Stimulated activated naive CD4-positive, alpha-beta T cell treated with Interleukin-2 at 50 U/mL for 16 hours (primary cell): ENCODE data around the gene NEK7.
"Not testable (repeated sequence)": the region's sequence is repeated elsewhere in the genome, so short reads cannot be mapped to it uniquely, and the experiment has no call there.

Source experiments
- DNase-seq: peaks from one replicate; lab custom pipeline; 2025; lab: John Stamatoyannopoulos, UW

Gene NEK7

GRCh38 chr1:198171667-198172540 lies 15.1 kb downstream of the NEK7 start:
- DNase-seq, result no peak

GRCh38 chr1:198173832-198174231 lies 17.0 kb downstream of the NEK7 start:
- DNase-seq, result no peak

GRCh38 chr1:198174297-198174696 lies 17.5 kb downstream of the NEK7 start:
- no peak for DNase-seq

- no peak for DNase-seq
Measured at GRCh38 chr1:198175423-198176170, 18.8 kb downstream of the NEK7 start.

GRCh38 chr1:198176179-198176578 lies 19.4 kb downstream of the NEK7 start:
- no peak for DNase-seq

GRCh38 chr1:198177546-198177945 lies 20.7 kb downstream of the NEK7 start:
- DNase-seq, result no peak

GRCh38 chr1:198178615-198179014 lies 21.8 kb downstream of the NEK7 start:
- DNase-seq, result no peak

- DNase-seq, result no peak
Measured at GRCh38 chr1:198179556-198179981, 22.8 kb downstream of the NEK7 start.

GRCh38 chr1:198183605-198184004 lies 26.8 kb downstream of the NEK7 start:
- DNase-seq, result no peak

GRCh38 chr1:198184516-198184915 lies 27.7 kb downstream of the NEK7 start:
- DNase-seq, result no peak

GRCh38 chr1:198185146-198185545 lies 28.3 kb downstream of the NEK7 start:
- no peak for DNase-seq

- DNase-seq, result no peak
Measured at GRCh38 chr1:198185759-198186158, 29.0 kb downstream of the NEK7 start.

GRCh38 chr1:198186916-198187580 lies 30.2 kb downstream of the NEK7 start:
- DNase-seq, result no peak

- no peak for DNase-seq
Measured at GRCh38 chr1:198187973-198188588, 31.3 kb downstream of the NEK7 start.

- DNase-seq, result no peak
Measured at GRCh38 chr1:198191117-198191516, 34.3 kb downstream of the NEK7 start.

- not testable (repeated sequence) for DNase-seq
Measured at GRCh38 chr1:198193871-198194270, 37.1 kb downstream of the NEK7 start.

GRCh38 chr1:198196630-198197029 lies 39.8 kb downstream of the NEK7 start:
- no peak for DNase-seq

- no peak for DNase-seq
Measured at GRCh38 chr1:198197285-198197684, 40.5 kb downstream of the NEK7 start.

GRCh38 chr1:198199105-198199504 lies 42.3 kb downstream of the NEK7 start:
- no peak for DNase-seq

GRCh38 chr1:198201956-198202784 lies 45.4 kb downstream of the NEK7 start:
- peak; percentile 43 for DNase-seq

GRCh38 chr1:198203434-198203833 lies 46.6 kb downstream of the NEK7 start:
- DNase-seq, result no peak
